Pulmonary artery endothelial cell (primary cell): ENCODE data around the gene MBD5. TPM values are rescaled to one million over a fixed set of nuclear protein-coding genes. Genes with fewer than 3 reads are reported as not detected.

Experiments
- DNase-seq: peaks from one replicate; pipeline ENCODE4 v3.0.0-alpha.2; 2011; ENCODE audit warnings: low read depth, low spot score
- total RNA-seq: library from RNA; depleted of rRNA; stranded (reverse); fragments of >200 nt; gene quantifications from 2 replicates; pipeline ENCODE4 v1.2.3, GENCODE V29; 2014

Gene MBD5
- total RNA-seq, 1 donor from 2014 or later: 7.3 TPM

- DNase-seq: no peak
These were observed 437.3 kb downstream of the MBD5 start for GRCh38 chr2:148458171-148458570.

GRCh38 chr2:148459377-148459778 is 438.5 kb downstream of the MBD5 start:
- no peak for DNase-seq

- no peak for DNase-seq
These were observed 441.0 kb downstream of the MBD5 start for GRCh38 chr2:148461876-148462275.

GRCh38 chr2:148475626-148476025 is 454.7 kb downstream of the MBD5 start:
- no peak for DNase-seq

- no peak for DNase-seq
These were observed 458.5 kb downstream of the MBD5 start for GRCh38 chr2:148479398-148479797.

- DNase-seq: no peak
These were observed 462.8 kb downstream of the MBD5 start for GRCh38 chr2:148483665-148484064.

GRCh38 chr2:148484066-148484465 is 463.2 kb downstream of the MBD5 start:
- no peak for DNase-seq

- DNase-seq: no peak
These were observed 465.8 kb downstream of the MBD5 start for GRCh38 chr2:148486655-148487054.

GRCh38 chr2:148487439-148487838 is 466.5 kb downstream of the MBD5 start:
- DNase-seq: no peak

GRCh38 chr2:148490840-148491439 is 470.0 kb downstream of the MBD5 start:
- DNase-seq: no peak

- no peak for DNase-seq
These were observed 473.1 kb downstream of the MBD5 start for GRCh38 chr2:148493822-148494563.

- DNase-seq: no peak
These were observed 474.7 kb downstream of the MBD5 start for GRCh38 chr2:148495586-148495985.

GRCh38 chr2:148501545-148501944 is 480.7 kb downstream of the MBD5 start:
- DNase-seq: no peak

- no peak for DNase-seq
These were observed 482.6 kb downstream of the MBD5 start for GRCh38 chr2:148503516-148503915.

- no peak for DNase-seq
These were observed 487.1 kb downstream of the MBD5 start for GRCh38 chr2:148507970-148508369.

GRCh38 chr2:148508878-148509287 is 488.0 kb downstream of the MBD5 start:
- DNase-seq: no peak

GRCh38 chr2:148509288-148509902 is 488.5 kb downstream of the MBD5 start:
- DNase-seq: peak; percentile 45

- DNase-seq: no peak
These were observed 491.0 kb downstream of the MBD5 start for GRCh38 chr2:148511883-148512282.

- DNase-seq: no peak
These were observed 491.6 kb downstream of the MBD5 start for GRCh38 chr2:148512501-148512900.

- no peak for DNase-seq
These were observed 492.5 kb downstream of the MBD5 start for GRCh38 chr2:148513427-148513826.

- no peak for DNase-seq
These were observed 494.2 kb downstream of the MBD5 start for GRCh38 chr2:148515120-148515519.

GRCh38 chr2:148515976-148516375 is 495.1 kb downstream of the MBD5 start:
- DNase-seq: no peak

GRCh38 chr2:148517296-148517695 is 496.4 kb downstream of the MBD5 start:
- no peak for DNase-seq
